HCT116 (cell line): ENCODE data around the gene MUC4. TPM values are rescaled to one million over a fixed set of nuclear protein-coding genes. Genes with fewer than 3 reads are reported as not detected.

Experiments used
- ATAC-seq: fragments of 200-7000 bp; cut with Tn5 transposase; 2 replicates; pipeline ENCODE4 v1.9.1; 2020; ENCODE audit warnings: mild to moderate bottlenecking, moderate library complexity
- BruUV-seq: library from RNA; stranded (reverse); fragments of 400-500 nt; replicated peaks from 2 replicates; lab custom pipeline; 2021; lab: Mats Ljungman, UMichigan
- CTCF ChIA-PET: fragments of 300-600 bp; sonication (Branson Sonifier 250); formaldehyde crosslinking; loops from one replicate; lab custom pipeline; 2021; ENCODE audit warnings: antibody characterized with exemption; lab: Charles Lee
- POLR2A ChIA-PET: fragments of 300-600, 350-600 bp; sonication (Branson Sonifier 250); formaldehyde crosslinking; loops from one replicate; lab custom pipeline; 2021; ENCODE audit warnings: antibody characterized with exemption; lab: Charles Lee
- RAD21 ChIA-PET, 2 experiments: fragments of 300-600 bp; sonication (Branson Sonifier 250); formaldehyde crosslinking; loops; one replicate each; lab custom pipeline; 2023; ENCODE audit warnings: low total read pairs in 2 of 2; ENCODE audit not compliant: uncharacterized antibody in 2 of 2, unreplicated experiment in 2 of 2, low non-redundant PET in 1 of 2; lab: Charles Lee
- DNase-seq: peaks from one replicate; pipeline ENCODE4 v3.0.0-alpha.2; 2010; ENCODE audit warnings: low read depth, low spot score
- H2AFZ ChIP-seq: fragments of 200-600 bp; shearing (Covaris generic), sonication (generic); 2 replicates; pipeline ENCODE4 v1.6.1; 2017; ENCODE audit warnings: low read depth, mixed run types, mixed read lengths, antibody characterized with exemption, low read length; ENCODE audit not compliant: poor library complexity, severe bottlenecking
- H3K27ac ChIP-seq: 2 replicates; pipeline ENCODE4 v1.5.1; 2012; ENCODE audit warnings: low read depth, low read length
- H3K27me3 ChIP-seq: fragments of 200-600 bp; sonication (generic); 2 replicates; pipeline ENCODE4 v1.6.1; 2016; ENCODE audit warnings: mixed run types, low read length, mixed read lengths; ENCODE audit not compliant: insufficient read depth
- H3K36me3 ChIP-seq, 2 experiments: fragments of 200-500 bp in 1 of 2; fragments of 200-600 bp in 1 of 2; sonication (Bioruptor generic) in 1 of 2; sonication (generic) in 1 of 2; 2 replicates each; pipeline versions ENCODE4 v1.5.1 to v1.6.1; 2014 to 2016; ENCODE audit warnings: low read length in 2 of 2, inconsistent platforms in 1 of 2, mixed read lengths in 1 of 2, mixed run types in 1 of 2; ENCODE audit not compliant: insufficient read depth in 2 of 2, control insufficient read depth in 1 of 2
- H3K4me1 ChIP-seq, 2 experiments: fragments of 200-600 bp in 1 of 2; sonication (generic) in 1 of 2; 2 replicates each; pipeline versions ENCODE4 v1.5.1 to v1.6.1; 2012 to 2017; ENCODE audit warnings: low read length in 2 of 2, inconsistent platforms in 1 of 2, mild to moderate bottlenecking in 1 of 2, mixed read lengths in 1 of 2, mixed run types in 1 of 2, moderate library complexity in 1 of 2; ENCODE audit not compliant: insufficient read depth in 2 of 2, control insufficient read depth in 1 of 2
- H3K4me2 ChIP-seq: fragments of 200-600 bp; sonication (generic); 2 replicates; pipeline ENCODE4 v1.6.1; 2017; ENCODE audit warnings: mixed run types, low read length, mixed read lengths
- H3K4me3 ChIP-seq, 2 experiments: fragments of 200-600 bp in 1 of 2; sonication (generic) in 1 of 2; replicated peaks in 1 of 2; 2 replicates each; pipeline ENCODE4 v1.5.1; 2011 to 2016; ENCODE audit warnings: low read length in 2 of 2, control low read depth in 1 of 2, low read depth in 1 of 2, mild to moderate bottlenecking in 1 of 2, mixed read lengths in 1 of 2, mixed run types in 1 of 2
- H3K79me2 ChIP-seq: fragments of 200-600 bp; sonication (generic); 2 replicates; pipeline ENCODE4 v1.6.1; 2017; ENCODE audit warnings: mild to moderate bottlenecking, mixed run types, low read length, moderate library complexity, mixed read lengths; ENCODE audit not compliant: insufficient read depth
- H3K9ac ChIP-seq: fragments of 200-600 bp; sonication (generic); 2 replicates; pipeline ENCODE4 v1.6.1; 2016; ENCODE audit warnings: low read length, mixed read lengths
- H3K9me2 ChIP-seq: fragments of 200-600 bp; sonication (generic), shearing (Covaris generic); 2 replicates; pipeline ENCODE4 v1.6.1; 2017; ENCODE audit warnings: mixed run types, mild to moderate bottlenecking, moderate library complexity; ENCODE audit not compliant: insufficient read depth
- H3K9me3 ChIP-seq, 2 experiments: fragments of 200-500 bp in 1 of 2; fragments of 200-600 bp in 1 of 2; sonication (Bioruptor generic) in 1 of 2; sonication (generic) in 1 of 2; 2 replicates each; pipeline ENCODE4 v1.6.1; 2014 to 2017; ENCODE audit warnings: low read length in 2 of 2, mixed read lengths in 2 of 2, inconsistent platforms in 1 of 2, low read depth in 1 of 2, mild to moderate bottlenecking in 1 of 2, mixed run types in 1 of 2, moderate library complexity in 1 of 2; ENCODE audit not compliant: control insufficient read depth in 1 of 2, insufficient read depth in 1 of 2
- H4K20me1 ChIP-seq: fragments of 200-600 bp; sonication (generic), shearing (Covaris generic); 2 replicates; pipeline ENCODE4 v1.6.1; 2017; ENCODE audit warnings: mixed run types, mild to moderate bottlenecking, moderate library complexity; ENCODE audit not compliant: insufficient read depth
- CEBPB ChIP-seq: IDR thresholded peaks from 2 replicates; pipeline ENCODE4 v1.6.1; 2012; ENCODE audit warnings: low read depth
- EZH2 ChIP-seq: fragments of 200-600 bp; sonication (generic); IDR thresholded peaks from 2 replicates; pipeline ENCODE4 v1.6.1; 2017; ENCODE audit warnings: antibody characterized with exemption, mixed run types
- EZH2phosphoT487 ChIP-seq: fragments of 200-600 bp; IDR thresholded peaks from 2 replicates; pipeline ENCODE4 v1.6.1; 2018; ENCODE audit warnings: antibody characterized with exemption, borderline replicate concordance
- FOSL1 ChIP-seq: IDR thresholded peaks from 2 replicates; pipeline ENCODE4 v1.6.1; 2012; ENCODE audit warnings: low read depth
- JUND ChIP-seq: IDR thresholded peaks from 2 replicates; pipeline ENCODE4 v1.6.1; 2012
- POLR2A ChIP-seq: IDR thresholded peaks from 2 replicates; pipeline ENCODE4 v1.7.0; 2011; ENCODE audit warnings: borderline replicate concordance; ENCODE audit not compliant: insufficient read depth, insufficient read length; ENCODE audit errors: extremely low read depth
- POLR2AphosphoS5 ChIP-seq: IDR thresholded peaks from 2 replicates; pipeline ENCODE4 v1.6.1; 2011; ENCODE audit warnings: mild to moderate bottlenecking, low read depth, low read length, moderate library complexity
- RAD21 ChIP-seq: IDR thresholded peaks from 2 replicates; pipeline ENCODE4 v1.6.1; 2012; ENCODE audit warnings: low read depth, mild to moderate bottlenecking
- SIN3A ChIP-seq: IDR thresholded peaks from 2 replicates; pipeline ENCODE4 v1.6.1; 2012; ENCODE audit warnings: low read depth
- YY1 ChIP-seq: IDR thresholded peaks from 2 replicates; pipeline ENCODE4 v1.6.1; 2011; ENCODE audit warnings: low read length, low read depth, moderate library complexity, mild to moderate bottlenecking; ENCODE audit not compliant: insufficient replicate concordance; ENCODE audit errors: extremely low read depth
- ZFX ChIP-seq: fragments of 450-650 bp; IDR thresholded peaks from 2 replicates; pipeline ENCODE4 v1.6.1; 2017
- intact Hi-C: fragments of 100-400 bp; cut with micrococcal nuclease; formaldehyde crosslinking; loops from 2 replicates; pipeline ENCODE4 v1.10.0; 2022
- total RNA-seq: library from RNA; stranded (reverse); gene quantifications from one replicate; pipeline ENCODE4 v1.2.1, GENCODE V29; 2021; ENCODE audit not compliant: unreplicated experiment
- TF ChIP-seq, protein P1 (sequence below): IDR thresholded peaks from 2 replicates; pipeline ENCODE4 v1.6.1; 2012; ENCODE audit warnings: low read depth

Gene MUC4
- total RNA-seq, 1 experiment from 2014 or later: 0.64 TPM

DNA sequence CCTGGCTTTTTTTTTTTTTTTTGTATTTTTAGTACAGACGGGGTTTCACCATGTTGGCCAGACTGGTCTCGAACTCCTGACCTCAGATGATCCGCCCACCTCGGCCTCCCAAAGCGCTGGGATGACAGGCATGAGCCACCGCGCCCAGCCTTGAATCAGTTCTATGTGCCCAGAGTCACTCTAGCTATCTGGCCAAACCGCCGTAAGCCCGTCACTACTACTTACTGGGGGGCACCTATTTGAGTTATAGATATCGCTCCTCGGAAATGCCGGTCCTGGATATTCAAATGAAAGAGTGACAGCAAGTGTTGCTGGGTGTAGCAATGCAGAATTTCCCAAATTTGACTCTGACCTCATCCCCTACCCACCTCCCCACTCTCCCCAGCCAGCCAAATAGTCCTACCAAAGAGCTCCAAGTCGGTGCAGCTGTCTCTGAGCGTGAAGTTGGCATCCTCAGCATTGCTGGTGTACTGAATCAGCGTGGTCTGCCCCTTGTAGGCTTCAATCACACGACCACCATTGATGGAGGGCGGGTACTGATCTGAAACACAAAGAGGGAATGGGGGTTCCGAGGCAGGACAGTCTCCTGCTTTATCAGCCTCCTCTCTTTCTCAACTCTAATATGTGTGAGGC lies 52.9 kb downstream of the MUC4 start (continued):
- TF ChIP-seq EZH2 (no peak), POLR2AphosphoS5 (no peak), POLR2A (no peak), ZFX (no peak), JUND (no peak), FOSL1 (no peak), RAD21 (no peak)

- Histone ChIP-seq H2AFZ (no peak overlapping the region), H3K4me1 (peaks cover 2 to 8% of the 10 kb centered on the region in 2 experiments; a peak in 2 of 4 replicates), H3K36me3 (no peaks in the 10 kb centered on the region), H3K27me3 (no peaks in the 10 kb centered on the region), H3K4me3 (no peak overlapping the region), H3K79me2 (no peaks in the 10 kb centered on the region), H3K9ac (no peak overlapping the region), H3K27ac (no peak overlapping the region), H3K9me3 (no peaks in the 10 kb centered on the region), H4K20me1 (no peaks in the 10 kb centered on the region), H3K4me2 (no peak overlapping the region), H3K9me2 (no peaks in the 10 kb centered on the region)
- no TSS peak for BruUV-seq
- DNase-seq (no peak), ATAC-seq (no peak)
- ChIA-PET POLR2A (no interaction called here), CTCF (no interaction called here), RAD21 (no interaction called here)
- TF ChIP-seq POLR2A: no peak
- intact Hi-C loops: no loop called here
Measured at GRCh38 chr3:195757827-195758226, 53.9 kb downstream of the MUC4 start.

- no peaks in the 10 kb centered on the region for H3K9me3 ChIP-seq
- H3K27me3 ChIP-seq: no peaks in the 10 kb centered on the region
- H2AFZ ChIP-seq: no peak overlapping the region
- no peaks in the 10 kb centered on the region for H3K36me3 ChIP-seq
- no peaks in the 10 kb centered on the region for H3K79me2 ChIP-seq
- ChIA-PET RAD21 (no interaction called here), POLR2A (no interaction called here), CTCF (no interaction called here)
- DNase-seq (no peak), ATAC-seq (no peak)
- TF ChIP-seq YY1 (no peak), SIN3A (no peak), CEBPB (no peak), EZH2phosphoT487 (no peak), ZFX (no peak)
- TF ChIP-seq, protein P1, sequence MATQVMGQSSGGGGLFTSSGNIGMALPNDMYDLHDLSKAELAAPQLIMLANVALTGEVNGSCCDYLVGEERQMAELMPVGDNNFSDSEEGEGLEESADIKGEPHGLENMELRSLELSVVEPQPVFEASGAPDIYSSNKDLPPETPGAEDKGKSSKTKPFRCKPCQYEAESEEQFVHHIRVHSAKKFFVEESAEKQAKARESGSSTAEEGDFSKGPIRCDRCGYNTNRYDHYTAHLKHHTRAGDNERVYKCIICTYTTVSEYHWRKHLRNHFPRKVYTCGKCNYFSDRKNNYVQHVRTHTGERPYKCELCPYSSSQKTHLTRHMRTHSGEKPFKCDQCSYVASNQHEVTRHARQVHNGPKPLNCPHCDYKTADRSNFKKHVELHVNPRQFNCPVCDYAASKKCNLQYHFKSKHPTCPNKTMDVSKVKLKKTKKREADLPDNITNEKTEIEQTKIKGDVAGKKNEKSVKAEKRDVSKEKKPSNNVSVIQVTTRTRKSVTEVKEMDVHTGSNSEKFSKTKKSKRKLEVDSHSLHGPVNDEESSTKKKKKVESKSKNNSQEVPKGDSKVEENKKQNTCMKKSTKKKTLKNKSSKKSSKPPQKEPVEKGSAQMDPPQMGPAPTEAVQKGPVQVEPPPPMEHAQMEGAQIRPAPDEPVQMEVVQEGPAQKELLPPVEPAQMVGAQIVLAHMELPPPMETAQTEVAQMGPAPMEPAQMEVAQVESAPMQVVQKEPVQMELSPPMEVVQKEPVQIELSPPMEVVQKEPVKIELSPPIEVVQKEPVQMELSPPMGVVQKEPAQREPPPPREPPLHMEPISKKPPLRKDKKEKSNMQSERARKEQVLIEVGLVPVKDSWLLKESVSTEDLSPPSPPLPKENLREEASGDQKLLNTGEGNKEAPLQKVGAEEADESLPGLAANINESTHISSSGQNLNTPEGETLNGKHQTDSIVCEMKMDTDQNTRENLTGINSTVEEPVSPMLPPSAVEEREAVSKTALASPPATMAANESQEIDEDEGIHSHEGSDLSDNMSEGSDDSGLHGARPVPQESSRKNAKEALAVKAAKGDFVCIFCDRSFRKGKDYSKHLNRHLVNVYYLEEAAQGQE: no peak
- no peaks in the 10 kb centered on the region for H3K9me2 ChIP-seq
- no peaks in the 10 kb centered on the region for H4K20me1 ChIP-seq
- no peak overlapping the region for H3K4me3 ChIP-seq
- no peak overlapping the region for H3K9ac ChIP-seq
- H3K4me1 ChIP-seq: peaks cover 2 to 8% of the 10 kb centered on the region in 2 experiments; a peak in 2 of 4 replicates
- H3K4me2 ChIP-seq: no peak overlapping the region
- intact Hi-C loops: no loop called here
- no TSS peak for BruUV-seq
- H3K27ac ChIP-seq: no peak overlapping the region
Measured at GRCh38 chr3:195757438-195757770, 54.3 kb downstream of the MUC4 start.
